Subcutaneous abdominal adipose tissue (tissue), 5 donors: ENCODE measurements around the gene LGI4.
A peak's percentile ranks its signal among the peaks of the same experiment; 100 is the strongest.
"Not testable (repeated sequence)": the region's sequence is repeated elsewhere in the genome, so short reads cannot be mapped to it uniquely, and the experiment has no call there.

Source experiments
- H3K27ac ChIP-seq: one replicate; pipeline ENCODE4 v1.7.0; 2013; ENCODE audit warnings: low read depth, mild to moderate bottlenecking, inconsistent platforms, low read length, moderate library complexity
- H3K27me3 ChIP-seq, 5 donors: one replicate each; pipeline ENCODE4 v1.7.0; 2013; ENCODE audit warnings: low read length in 5 of 5, inconsistent platforms in 1 of 5; ENCODE audit not compliant: control insufficient read depth in 5 of 5, insufficient read depth in 4 of 5
- H3K36me3 ChIP-seq, 5 donors: one replicate each; pipeline ENCODE4 v1.7.0; 2013; ENCODE audit warnings: low read length in 5 of 5; ENCODE audit not compliant: control insufficient read depth in 5 of 5, insufficient read depth in 5 of 5
- H3K4me1 ChIP-seq, 5 donors: one replicate each; pipeline ENCODE4 v1.7.0; 2013; ENCODE audit warnings: low read length in 5 of 5, mild to moderate bottlenecking in 3 of 5, moderate library complexity in 1 of 5; ENCODE audit not compliant: control insufficient read depth in 5 of 5, insufficient read depth in 5 of 5
- H3K4me3 ChIP-seq, 5 donors: one replicate each; pipeline ENCODE4 v1.7.0; 2013; ENCODE audit warnings: low read length in 5 of 5, low read depth in 1 of 5
- H3K9ac ChIP-seq, 5 donors: one replicate each; pipeline ENCODE4 v1.7.0; 2013; ENCODE audit warnings: low read length in 5 of 5, mild to moderate bottlenecking in 4 of 5, moderate library complexity in 3 of 5
- H3K9me3 ChIP-seq, 5 donors: one replicate each; pipeline ENCODE4 v1.7.0; 2013; ENCODE audit warnings: low read length in 5 of 5; ENCODE audit not compliant: control insufficient read depth in 5 of 5
- donor health status: healthy.
- donor health status: healthy.
- donor health status: healthy.
- donor health status: healthy.
- donor health status: healthy.

The LGI4 gene

DNA sequence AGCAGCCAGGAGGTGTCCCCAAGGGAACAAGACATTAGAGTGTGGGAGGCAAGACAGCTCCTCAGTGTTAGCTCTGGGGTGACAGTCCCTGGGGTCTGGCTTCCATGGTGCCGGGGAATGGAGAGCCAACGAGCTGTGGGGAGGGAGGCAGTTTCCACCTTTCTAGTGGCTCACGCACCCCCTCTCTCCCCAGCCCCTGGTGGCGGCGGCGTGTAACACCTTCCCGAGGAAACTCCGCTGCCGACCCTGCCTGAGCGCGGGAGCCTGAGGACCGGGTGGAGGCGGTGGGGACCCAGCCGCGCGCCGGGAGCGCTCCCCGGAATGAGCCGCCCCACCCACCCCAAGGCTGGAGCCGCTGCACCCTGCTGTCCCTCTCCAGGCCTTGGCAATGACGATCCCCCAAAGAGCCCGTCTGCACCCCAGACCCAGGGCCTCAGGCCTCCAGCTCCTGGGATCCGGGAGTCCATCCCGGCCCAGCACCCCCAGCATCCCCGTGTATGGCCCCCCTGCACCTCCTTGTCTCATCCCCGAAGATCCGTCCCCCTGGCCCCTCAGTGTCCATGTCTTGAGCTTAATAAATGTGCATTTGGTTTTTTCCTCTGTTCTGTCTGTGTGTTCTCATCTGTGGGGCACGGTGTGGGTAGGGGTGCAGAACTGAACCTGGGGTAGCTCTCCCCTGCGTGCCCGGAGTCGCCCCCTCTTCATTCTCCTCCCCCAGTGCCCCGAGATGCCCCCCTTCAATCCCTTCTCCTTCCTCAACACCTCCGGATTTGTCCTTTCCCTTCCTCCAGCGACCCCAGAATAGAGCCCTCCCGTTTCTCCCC, 19.1 kb upstream of the LGI4 start:
- peaks cover 0 to 38% (median 30%) of the 10 kb centered on the region in 5 donors for H3K4me1 ChIP-seq
- peaks cover 5 to 33% (median 16%) of the 10 kb centered on the region in 5 donors for H3K27me3 ChIP-seq
- H3K9me3 ChIP-seq = no peaks in the 10 kb centered on the region
- peak overlapping the region; percentile 74 for H3K27ac ChIP-seq
- H3K4me3 ChIP-seq = peak overlapping the region; percentile 61 to 90 (median 71)
- H3K9ac ChIP-seq = peak overlapping the region in 3 of 5 donors; percentile 47 to 73 (median 51)
- H3K36me3 ChIP-seq = peaks cover 0 to 22% (median 13%) of the 10 kb centered on the region in 5 donors

DNA sequence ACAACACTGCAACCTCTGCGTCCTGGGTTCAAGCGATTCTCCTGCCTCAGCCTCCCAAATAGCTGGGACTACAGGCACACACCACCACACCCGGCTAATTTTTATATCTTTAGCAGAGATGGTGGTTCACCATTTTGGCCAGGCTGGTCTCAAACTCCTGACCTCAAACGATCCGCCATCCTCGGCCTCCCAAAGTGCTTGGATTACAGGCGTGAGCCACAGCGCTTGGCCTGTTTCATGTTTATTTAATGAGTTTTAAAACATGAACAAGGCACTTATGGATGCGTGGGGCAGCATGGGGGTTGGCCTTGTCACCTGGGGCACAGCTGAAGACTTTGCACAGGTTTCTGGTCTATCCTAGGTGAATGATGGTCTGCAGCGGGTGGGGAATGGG, 18.3 kb upstream of the LGI4 start:
- peaks cover 5 to 33% (median 16%) of the 10 kb centered on the region in 5 donors for H3K27me3 ChIP-seq
- not testable (repeated sequence) for H3K4me3 ChIP-seq, H3K9ac ChIP-seq, H3K27ac ChIP-seq, H3K9me3 ChIP-seq
- H3K36me3 ChIP-seq = peaks cover 0 to 15% (median 12%) of the 10 kb centered on the region in 5 donors
- H3K4me1 ChIP-seq = peaks cover 0 to 38% (median 30%) of the 10 kb centered on the region in 5 donors

- H3K4me1 ChIP-seq = peaks cover 0 to 41% (median 30%) of the 10 kb centered on the region in 5 donors
- H3K4me3 ChIP-seq = no peak overlapping the region
- H3K36me3 ChIP-seq = no peaks in the 10 kb centered on the region
- no peak overlapping the region for H3K27ac ChIP-seq
- H3K9me3 ChIP-seq = no peaks in the 10 kb centered on the region
- peaks cover 5 to 29% (median 12%) of the 10 kb centered on the region in 5 donors for H3K27me3 ChIP-seq
- H3K9ac ChIP-seq = no peak overlapping the region
These were observed 16.6 kb upstream of the LGI4 start for GRCh38 chr19:35151273-35152065.

- Histone ChIP-seq H3K4me3 (no peak overlapping the region), H3K9ac (no peak overlapping the region), H3K27me3 (peaks cover 5 to 21% (median 9%) of the 10 kb centered on the region in 5 donors), H3K4me1 (peaks cover 0 to 33% (median 20%) of the 10 kb centered on the region in 5 donors), H3K36me3 (no peaks in the 10 kb centered on the region), H3K9me3 (no peaks in the 10 kb centered on the region), H3K27ac (no peak overlapping the region)
These were observed 15.6 kb upstream of the LGI4 start for GRCh38 chr19:35150445-35150844.

DNA sequence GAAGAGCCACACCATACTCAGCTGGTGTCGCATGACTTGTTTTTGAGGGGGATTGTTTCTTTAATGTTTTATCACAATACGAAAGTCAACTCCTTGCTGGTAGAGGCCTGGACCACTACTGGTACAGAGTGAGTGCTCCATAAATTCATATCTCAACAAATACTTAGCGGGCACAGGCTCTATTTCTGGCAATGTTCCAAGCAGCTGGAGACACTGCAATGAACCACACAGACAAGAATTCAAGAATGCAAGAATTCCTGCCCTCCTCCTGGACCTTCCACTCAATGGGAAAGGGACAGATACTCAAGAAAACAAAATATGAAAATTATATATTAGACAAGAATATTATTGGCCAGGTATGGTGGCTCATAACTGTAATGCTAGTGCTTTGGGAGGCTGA, 14.6 kb upstream of the LGI4 start:
- Histone ChIP-seq H3K27ac (no peak overlapping the region), H3K4me1 (peaks cover 0 to 23% (median 10%) of the 10 kb centered on the region in 5 donors), H3K36me3 (no peaks in the 10 kb centered on the region), H3K9ac (no peak overlapping the region), H3K27me3 (peaks cover 0 to 12% (median 8%) of the 10 kb centered on the region in 5 donors), H3K9me3 (no peaks in the 10 kb centered on the region), H3K4me3 (no peak overlapping the region)

DNA sequence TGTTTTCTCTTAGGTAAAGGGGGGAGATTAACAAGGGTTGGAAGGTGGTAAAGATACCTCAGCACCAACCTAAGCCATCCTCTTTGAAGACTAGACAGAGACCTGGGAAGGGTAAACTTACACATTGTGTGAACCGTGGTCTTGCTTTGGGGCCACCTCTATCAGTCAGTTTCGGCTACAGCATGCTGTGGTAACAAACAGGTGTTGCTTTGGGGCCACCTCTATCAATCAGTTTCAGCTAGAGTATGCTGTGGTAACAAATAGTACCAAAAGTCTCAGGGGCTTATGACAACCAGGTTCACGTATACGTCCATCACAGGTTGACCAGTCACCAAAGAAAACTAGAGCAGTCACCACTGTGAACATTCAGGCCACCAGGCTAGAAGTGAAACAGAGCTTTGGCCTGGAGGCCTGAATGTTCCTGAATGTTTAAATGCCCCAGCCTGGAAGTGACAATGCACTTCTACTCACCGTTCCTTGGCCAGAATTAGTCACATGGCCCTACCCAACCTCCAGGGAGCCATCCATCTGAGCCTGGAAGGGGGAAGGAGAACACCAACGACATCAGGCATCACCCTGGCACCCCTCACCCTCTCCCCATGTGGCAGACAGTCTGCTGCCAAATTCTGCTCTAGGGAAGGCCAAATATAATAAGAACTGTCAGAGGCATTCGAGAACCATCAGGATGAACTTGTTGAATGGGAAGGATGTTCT, 12.0 kb upstream of the LGI4 start:
- Histone ChIP-seq H3K4me3 (no peak overlapping the region), H3K27me3 (peaks cover 0 to 3% (median 3%) of the 10 kb centered on the region in 5 donors), H3K9me3 (no peaks in the 10 kb centered on the region), H3K4me1 (peaks cover 0 to 12% (median 7%) of the 10 kb centered on the region in 5 donors), H3K27ac (no peak overlapping the region), H3K9ac (no peak overlapping the region), H3K36me3 (no peaks in the 10 kb centered on the region)

GRCh38 chr19:35144600-35145436, 10.0 kb upstream of the LGI4 start:
- Histone ChIP-seq H3K4me1 (peaks cover 0 to 30% (median 25%) of the 10 kb centered on the region in 5 donors), H3K27ac (no peak overlapping the region), H3K4me3 (no peak overlapping the region), H3K36me3 (no peaks in the 10 kb centered on the region), H3K9me3 (no peaks in the 10 kb centered on the region), H3K9ac (no peak overlapping the region), H3K27me3 (peaks cover 0 to 3% (median 0%) of the 10 kb centered on the region in 5 donors)

- H3K27me3 ChIP-seq = peaks cover 0 to 3% (median 0%) of the 10 kb centered on the region in 5 donors
- no peak overlapping the region for H3K9ac ChIP-seq
- H3K4me3 ChIP-seq = no peak overlapping the region
- no peaks in the 10 kb centered on the region for H3K36me3 ChIP-seq
- peaks cover 0 to 36% (median 31%) of the 10 kb centered on the region in 5 donors for H3K4me1 ChIP-seq
- H3K27ac ChIP-seq = no peak overlapping the region
- H3K9me3 ChIP-seq = no peaks in the 10 kb centered on the region
These were observed 9.4 kb upstream of the LGI4 start for GRCh38 chr19:35144259-35144599.

DNA sequence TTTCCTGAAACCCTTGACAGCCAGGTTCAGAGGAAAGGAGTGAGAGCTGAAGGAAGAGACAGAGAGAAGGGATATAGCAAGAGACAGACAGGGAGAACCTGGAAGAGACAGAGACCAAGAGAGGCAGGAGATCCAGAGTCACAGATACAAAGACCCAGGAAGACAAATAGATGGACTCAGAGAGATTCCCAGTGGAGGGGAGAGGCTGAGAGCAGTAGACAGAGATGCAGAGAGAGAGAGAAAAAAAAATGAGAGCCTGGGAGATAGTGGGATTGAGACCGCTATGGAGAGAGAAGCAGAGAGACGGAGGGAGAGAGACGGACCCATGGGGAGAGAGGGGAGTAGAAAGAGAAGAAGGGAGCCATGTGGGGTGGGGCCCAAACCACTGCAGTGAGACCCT, 9.0 kb upstream of the LGI4 start:
- no peaks in the 10 kb centered on the region for H3K9me3 ChIP-seq
- no peak overlapping the region for H3K9ac ChIP-seq
- no peak overlapping the region for H3K4me3 ChIP-seq
- H3K27ac ChIP-seq = no peak overlapping the region
- H3K36me3 ChIP-seq = no peaks in the 10 kb centered on the region
- peaks cover 0 to 3% (median 0%) of the 10 kb centered on the region in 5 donors for H3K27me3 ChIP-seq
- peaks cover 3 to 40% (median 35%) of the 10 kb centered on the region in 5 donors for H3K4me1 ChIP-seq
